Keratinocyte (primary cell): ENCODE results near the gene ZNF581. TPM values are rescaled to one million over a fixed set of nuclear protein-coding genes. Genes with fewer than 3 reads are reported as not detected.
A peak's percentile ranks its signal among the peaks of the same experiment; 100 is the strongest.

ENCODE experiments used
- DNase-seq: peaks from one replicate; pipeline ENCODE4 v3.0.0-alpha.2; 2011; ENCODE audit warnings: low read depth, missing footprints, low spot score
- FAIRE-seq: peaks from 2 replicates; lab custom pipeline; 2011; peaks lifted over from hg19 to GRCh38; lab: Jason Lieb, UNC
- H2AFZ ChIP-seq: 2 replicates; pipeline ENCODE4 v1.6.0; 2012; ENCODE audit warnings: low read length, control low read depth, inconsistent platforms; ENCODE audit not compliant: control insufficient read depth
- H3K27ac ChIP-seq: 2 replicates; pipeline ENCODE4 v1.5.1; 2011; ENCODE audit warnings: low read length; ENCODE audit not compliant: control insufficient read depth, insufficient read depth
- H3K27me3 ChIP-seq: 3 replicates; pipeline ENCODE4 v1.6.0; 2011; ENCODE audit warnings: low read length; ENCODE audit not compliant: control insufficient read depth, insufficient read depth; ENCODE audit errors: extremely low read depth
- H3K36me3 ChIP-seq, 2 experiments: 2 replicates in 1 of 2; 3 replicates in 1 of 2; pipeline ENCODE4 v1.5.1; 2011; ENCODE audit warnings: low read length in 2 of 2, mild to moderate bottlenecking in 1 of 2; ENCODE audit not compliant: control insufficient read depth in 2 of 2, insufficient read depth in 2 of 2; ENCODE audit errors: extremely low read depth in 1 of 2
- H3K4me1 ChIP-seq: 3 replicates; pipeline ENCODE4 v1.5.1; 2011; ENCODE audit warnings: low read length; ENCODE audit not compliant: control insufficient read depth, insufficient read depth; ENCODE audit errors: extremely low read depth
- H3K4me2 ChIP-seq: 3 replicates; pipeline ENCODE4 v1.6.0; 2011; ENCODE audit warnings: low read depth, low read length; ENCODE audit not compliant: control insufficient read depth, insufficient read depth; ENCODE audit errors: extremely low read depth
- H3K4me3 ChIP-seq, 3 experiments: fragments of 200-600 bp in 1 of 3; sonication (generic) in 1 of 3; 2 replicates in 2 of 3; 3 replicates in 1 of 3; pipeline ENCODE4 v1.5.1; 2011 to 2016; ENCODE audit warnings: low read length in 3 of 3, mild to moderate bottlenecking in 3 of 3, control low read depth in 2 of 3, inconsistent platforms in 1 of 3, low read depth in 1 of 3, mixed read lengths in 1 of 3, mixed run types in 1 of 3, moderate library complexity in 1 of 3; ENCODE audit not compliant: control insufficient read depth in 2 of 3, insufficient read depth in 2 of 3; ENCODE audit errors: extremely low read depth in 1 of 3
- H3K79me2 ChIP-seq: 2 replicates; pipeline ENCODE4 v1.6.0; 2012; ENCODE audit warnings: low read length; ENCODE audit not compliant: control insufficient read depth, insufficient read depth
- H3K9ac ChIP-seq: 3 replicates; pipeline ENCODE4 v1.6.0; 2011; ENCODE audit warnings: low read length; ENCODE audit not compliant: control insufficient read depth, insufficient read depth; ENCODE audit errors: extremely low read depth
- H3K9me1 ChIP-seq: 3 replicates; pipeline ENCODE4 v1.6.0; 2011; ENCODE audit warnings: low read length; ENCODE audit not compliant: control insufficient read depth, insufficient read depth; ENCODE audit errors: extremely low read depth
- H3K9me3 ChIP-seq: 2 replicates; pipeline ENCODE4 v1.5.1; 2012; ENCODE audit warnings: low read depth, low read length; ENCODE audit not compliant: control insufficient read depth
- H4K20me1 ChIP-seq: 3 replicates; pipeline ENCODE4 v1.6.0; 2011; ENCODE audit warnings: low read length; ENCODE audit not compliant: control insufficient read depth, insufficient read depth; ENCODE audit errors: extremely low read depth
- EZH2 ChIP-seq: IDR thresholded peaks from one replicate; pipeline ENCODE4 v1.6.1; 2012; ENCODE audit warnings: inconsistent platforms, mild to moderate bottlenecking, low read length, moderate library complexity
- dilution Hi-C: fragments of 300-500 bp; cut with MboI; formaldehyde crosslinking; loops from one replicate; pipeline ENCODE4 v1.7.0; 2020; ENCODE audit warnings: low sequenced_read_pairs; ENCODE audit not compliant: extremely low pct_ligation_motif_present
- polyA plus RNA-seq, 5 experiments: library from polyadenylated mRNA; depleted of rRNA in 3 of 5; stranded (reverse) in 3 of 5; stranded (forward) in 1 of 5; unstranded in 1 of 5; fragments of >200 nt; gene quantifications; 1 replicate in 1 of 5; 2 replicates in 3 of 5; 3 replicates in 1 of 5; pipeline versions ENCODE4 v1.2.1 to v1.2.3, GENCODE V29; 2011 to 2012; ENCODE audit warnings: missing spikeins in 2 of 5, low read depth in 1 of 5, low replicate concordance in 1 of 5
- TF ChIP-seq, protein P1 (sequence below), 3 experiments: IDR thresholded peaks in 1 of 3; conservative IDR thresholded peaks in 1 of 3; optimal IDR thresholded peaks in 1 of 3; 2 replicates in 2 of 3; 3 replicates in 1 of 3; pipeline versions ENCODE3 to v1.5.1; 2011; ENCODE audit warnings: low read length in 3 of 3, mild to moderate bottlenecking in 3 of 3, moderate library complexity in 2 of 3, control low read depth in 1 of 3, inconsistent platforms in 1 of 3; ENCODE audit not compliant: insufficient read depth in 2 of 3; ENCODE audit errors: extremely low read depth in 1 of 3

The ZNF581 gene
- polyA plus RNA-seq, 1 donor (not counting 4 experiments of a cell fraction or from before 2014, with no cell fraction given): 14.8 TPM

DNA sequence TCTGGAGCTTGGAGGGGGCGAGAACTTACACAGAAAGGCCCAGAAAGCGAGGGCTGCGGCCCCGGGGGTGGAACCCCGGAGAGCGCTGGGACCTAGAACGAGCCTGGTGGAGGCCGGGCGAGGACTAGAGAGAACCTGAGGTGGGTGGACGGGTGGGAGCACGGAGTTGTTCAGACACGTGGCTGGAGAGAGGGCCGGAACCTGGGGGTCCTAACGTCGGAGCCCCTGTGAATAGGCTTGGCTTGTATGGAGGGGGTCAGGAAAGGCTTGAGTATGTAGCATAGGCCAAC lies 383 bp downstream of the ZNF581 start:
- TF ChIP-seq, protein P1, sequence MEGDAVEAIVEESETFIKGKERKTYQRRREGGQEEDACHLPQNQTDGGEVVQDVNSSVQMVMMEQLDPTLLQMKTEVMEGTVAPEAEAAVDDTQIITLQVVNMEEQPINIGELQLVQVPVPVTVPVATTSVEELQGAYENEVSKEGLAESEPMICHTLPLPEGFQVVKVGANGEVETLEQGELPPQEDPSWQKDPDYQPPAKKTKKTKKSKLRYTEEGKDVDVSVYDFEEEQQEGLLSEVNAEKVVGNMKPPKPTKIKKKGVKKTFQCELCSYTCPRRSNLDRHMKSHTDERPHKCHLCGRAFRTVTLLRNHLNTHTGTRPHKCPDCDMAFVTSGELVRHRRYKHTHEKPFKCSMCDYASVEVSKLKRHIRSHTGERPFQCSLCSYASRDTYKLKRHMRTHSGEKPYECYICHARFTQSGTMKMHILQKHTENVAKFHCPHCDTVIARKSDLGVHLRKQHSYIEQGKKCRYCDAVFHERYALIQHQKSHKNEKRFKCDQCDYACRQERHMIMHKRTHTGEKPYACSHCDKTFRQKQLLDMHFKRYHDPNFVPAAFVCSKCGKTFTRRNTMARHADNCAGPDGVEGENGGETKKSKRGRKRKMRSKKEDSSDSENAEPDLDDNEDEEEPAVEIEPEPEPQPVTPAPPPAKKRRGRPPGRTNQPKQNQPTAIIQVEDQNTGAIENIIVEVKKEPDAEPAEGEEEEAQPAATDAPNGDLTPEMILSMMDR (optimal IDR thresholded peaks at IDR 0.05 in 1 of 3, IDR thresholded peaks at IDR 0.05 in 1 of 3, conservative IDR thresholded peaks at IDR 0.05 in 1 of 3; ENCODE audit: extremely low read depth in 1 of 3, insufficient read depth in 2 of 3, low read length in 3 of 3): no peak
- no peak for TF ChIP-seq EZH2
- Histone ChIP-seq H3K9ac (peak overlapping the region; percentile 88), H4K20me1 (no peaks in the 10 kb centered on the region), H3K4me1 (peaks cover 41% of the 10 kb centered on the region), H3K27ac (peak overlapping the region; percentile 64), H3K27me3 (no peaks in the 10 kb centered on the region), H3K36me3 (peaks cover 8 to 14% of the 10 kb centered on the region in 2 experiments), H3K4me3 (peak overlapping the region; percentile 74 to 92 (median 90)), H3K4me2 (peak overlapping the region; percentile 90), H3K9me1 (no peaks in the 10 kb centered on the region), H3K79me2 (peaks cover 34% of the 10 kb centered on the region), H3K9me3 (no peaks in the 10 kb centered on the region), H2AFZ (no peak overlapping the region)
- DNase-seq (no peak), FAIRE-seq (no peak)
- dilution Hi-C loops: no loop called here

DNA sequence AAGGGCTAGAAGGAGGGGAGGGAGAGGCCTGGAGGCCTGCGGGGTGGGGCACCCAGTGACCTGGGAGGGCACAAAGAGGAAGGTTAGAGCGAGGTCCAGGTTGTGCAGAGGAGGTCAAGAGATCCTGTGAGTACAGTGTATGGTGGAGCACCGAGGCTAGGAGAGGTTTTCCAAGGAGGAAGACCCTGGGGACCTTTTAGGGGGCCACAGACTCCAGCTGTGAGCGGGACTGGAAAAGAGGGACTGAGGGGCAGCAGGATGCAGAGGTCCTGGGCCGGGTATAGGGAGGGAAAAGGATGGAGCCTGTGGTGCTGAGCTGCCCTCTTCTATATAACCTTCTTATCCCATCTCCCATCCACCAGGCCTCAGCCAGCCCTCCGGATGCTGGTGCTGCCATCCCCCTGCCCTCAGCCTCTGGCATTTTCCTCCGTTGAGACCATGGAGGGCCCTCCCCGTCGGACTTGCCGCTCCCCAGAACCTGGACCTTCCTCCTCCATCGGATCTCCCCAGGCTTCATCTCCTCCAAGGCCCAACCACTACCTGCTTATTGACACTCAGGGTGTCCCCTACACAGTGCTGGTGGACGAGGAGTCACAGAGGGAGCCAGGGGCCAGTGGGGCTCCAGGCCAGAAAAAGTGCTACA lies 863 bp downstream of the ZNF581 start:
- peaks cover 34% of the 10 kb centered on the region for H3K79me2 ChIP-seq
- no peaks in the 10 kb centered on the region for H3K27me3 ChIP-seq
- TF ChIP-seq, protein P1 (optimal IDR thresholded peaks at IDR 0.05 in 1 of 3, IDR thresholded peaks at IDR 0.05 in 1 of 3, conservative IDR thresholded peaks at IDR 0.05 in 1 of 3; ENCODE audit: extremely low read depth in 1 of 3, insufficient read depth in 2 of 3, low read length in 3 of 3): no peak
- TF ChIP-seq EZH2: no peak
- peaks cover 8 to 14% of the 10 kb centered on the region in 2 experiments for H3K36me3 ChIP-seq
- H2AFZ ChIP-seq: no peak overlapping the region
- no peaks in the 10 kb centered on the region for H3K9me3 ChIP-seq
- peak overlapping the region; percentile 88 for H3K9ac ChIP-seq
- H3K27ac ChIP-seq: peak overlapping the region; percentile 64
- peak overlapping the region; percentile 90 for H3K4me2 ChIP-seq
- peaks cover 41% of the 10 kb centered on the region for H3K4me1 ChIP-seq
- dilution Hi-C loops: no loop called here
- no peak for FAIRE-seq
- peak overlapping the region; percentile 74 to 92 (median 90) for H3K4me3 ChIP-seq
- H3K9me1 ChIP-seq: no peaks in the 10 kb centered on the region
- H4K20me1 ChIP-seq: no peaks in the 10 kb centered on the region
- no peak for DNase-seq
